HepG2 (cell line): ENCODE measurements around the gene SHANK3. TPM values are rescaled to one million over a fixed set of nuclear protein-coding genes. Genes with fewer than 3 reads are reported as not detected.

ENCODE experiments used
- HOXA3 ChIP-seq: sonication (generic); formaldehyde crosslinking; IDR thresholded peaks from 2 replicates; pipeline ENCODE4 v1.5.0; 2020; ENCODE audit warnings: missing genetic modification reagents
- MATR3 ChIP-seq: sonication (generic); formaldehyde crosslinking; IDR thresholded peaks from 2 replicates; pipeline ENCODE4 v1.4.0; 2020; ENCODE audit warnings: missing genetic modification reagents
- SRSF9 ChIP-seq: fragments of 200-400 bp; formaldehyde crosslinking; IDR thresholded peaks from 2 replicates; pipeline ENCODE4 v1.6.1; 2018; ENCODE audit warnings: borderline replicate concordance, mild to moderate bottlenecking, low read depth, low read length; ENCODE audit not compliant: insufficient read depth, poor library complexity, severe bottlenecking
- ZNF350 ChIP-seq: sonication (generic); formaldehyde crosslinking; IDR thresholded peaks from 2 replicates; pipeline ENCODE4 v1.4.0; 2020; ENCODE audit warnings: mild to moderate bottlenecking, low read depth, missing genetic modification reagents, borderline replicate concordance
- polyA plus RNA-seq, 8 experiments: library from polyadenylated mRNA; depleted of rRNA in 3 of 8; stranded (reverse) in 7 of 8; unstranded in 1 of 8; fragments of >200 nt; fragmentation: Illumina TruSeq in 4 of 8; extraction: Trizol in 4 of 8; gene quantifications; 2 replicates each; pipeline versions ENCODE4 v1.2.1 to v1.2.3, GENCODE V29; 2011 to 2016; ENCODE audit warnings: low read depth in 4 of 8, missing spikeins in 1 of 8, mixed read lengths in 1 of 8; ENCODE audit not compliant: insufficient read depth in 1 of 8
- total RNA-seq, 5 experiments: library from RNA; depleted of rRNA; stranded (reverse); fragments of >200 nt; fragmentation: Illumina TruSeq; extraction: Trizol; gene quantifications; 2 replicates each; pipeline ENCODE4 v1.2.3, GENCODE V29; 2016; ENCODE audit warnings: low read depth in 1 of 5
- TF ChIP-seq, protein P1 (sequence below): sonication (generic); formaldehyde crosslinking; IDR thresholded peaks from 2 replicates; pipeline ENCODE4 v1.5.1; 2020; ENCODE audit warnings: mild to moderate bottlenecking, missing genetic modification reagents, moderate library complexity
- TF ChIP-seq, protein P2 (sequence below): sonication (generic); formaldehyde crosslinking; IDR thresholded peaks from 2 replicates; pipeline ENCODE4 v1.4.0; 2020; ENCODE audit warnings: mild to moderate bottlenecking, missing genetic modification reagents

The SHANK3 gene
- total and polyA plus RNA-seq, 2 of the 13 experiments (the other 11 are each of a cell fraction or from before 2014, with no cell fraction given) = 2.9 to 4.6 TPM

DNA sequence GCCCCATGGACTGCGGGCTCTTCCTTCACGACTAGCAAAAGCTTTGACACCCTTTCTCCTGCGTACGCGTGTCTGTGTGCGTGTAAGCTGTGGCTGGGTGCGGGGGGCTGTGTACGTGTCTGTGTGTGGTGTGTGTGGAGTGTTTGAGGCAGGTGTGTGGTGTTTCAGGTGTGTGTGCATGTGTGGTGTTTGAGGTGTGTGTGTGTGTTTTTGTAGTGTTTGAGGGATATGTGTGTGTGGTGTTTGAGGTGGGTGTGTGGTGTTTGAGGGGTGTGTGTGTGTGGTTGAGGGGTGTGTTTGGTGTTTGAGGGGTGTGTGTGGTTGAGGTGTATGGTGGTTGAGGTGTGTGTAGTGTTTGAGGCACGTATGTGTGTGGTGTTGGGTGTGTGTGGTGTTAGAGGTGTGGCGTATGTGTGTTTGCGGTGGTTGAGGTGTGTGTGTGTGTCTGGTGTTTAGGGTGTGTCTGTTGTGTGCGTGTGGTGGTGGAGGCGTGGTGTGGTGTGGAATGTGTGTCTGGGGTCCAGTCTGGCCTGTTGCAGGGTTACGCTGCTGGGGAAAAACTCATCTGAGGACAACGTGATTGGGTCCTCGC lies 44.0 kb upstream of the SHANK3 start (continued):
- TF ChIP-seq, protein P1, sequence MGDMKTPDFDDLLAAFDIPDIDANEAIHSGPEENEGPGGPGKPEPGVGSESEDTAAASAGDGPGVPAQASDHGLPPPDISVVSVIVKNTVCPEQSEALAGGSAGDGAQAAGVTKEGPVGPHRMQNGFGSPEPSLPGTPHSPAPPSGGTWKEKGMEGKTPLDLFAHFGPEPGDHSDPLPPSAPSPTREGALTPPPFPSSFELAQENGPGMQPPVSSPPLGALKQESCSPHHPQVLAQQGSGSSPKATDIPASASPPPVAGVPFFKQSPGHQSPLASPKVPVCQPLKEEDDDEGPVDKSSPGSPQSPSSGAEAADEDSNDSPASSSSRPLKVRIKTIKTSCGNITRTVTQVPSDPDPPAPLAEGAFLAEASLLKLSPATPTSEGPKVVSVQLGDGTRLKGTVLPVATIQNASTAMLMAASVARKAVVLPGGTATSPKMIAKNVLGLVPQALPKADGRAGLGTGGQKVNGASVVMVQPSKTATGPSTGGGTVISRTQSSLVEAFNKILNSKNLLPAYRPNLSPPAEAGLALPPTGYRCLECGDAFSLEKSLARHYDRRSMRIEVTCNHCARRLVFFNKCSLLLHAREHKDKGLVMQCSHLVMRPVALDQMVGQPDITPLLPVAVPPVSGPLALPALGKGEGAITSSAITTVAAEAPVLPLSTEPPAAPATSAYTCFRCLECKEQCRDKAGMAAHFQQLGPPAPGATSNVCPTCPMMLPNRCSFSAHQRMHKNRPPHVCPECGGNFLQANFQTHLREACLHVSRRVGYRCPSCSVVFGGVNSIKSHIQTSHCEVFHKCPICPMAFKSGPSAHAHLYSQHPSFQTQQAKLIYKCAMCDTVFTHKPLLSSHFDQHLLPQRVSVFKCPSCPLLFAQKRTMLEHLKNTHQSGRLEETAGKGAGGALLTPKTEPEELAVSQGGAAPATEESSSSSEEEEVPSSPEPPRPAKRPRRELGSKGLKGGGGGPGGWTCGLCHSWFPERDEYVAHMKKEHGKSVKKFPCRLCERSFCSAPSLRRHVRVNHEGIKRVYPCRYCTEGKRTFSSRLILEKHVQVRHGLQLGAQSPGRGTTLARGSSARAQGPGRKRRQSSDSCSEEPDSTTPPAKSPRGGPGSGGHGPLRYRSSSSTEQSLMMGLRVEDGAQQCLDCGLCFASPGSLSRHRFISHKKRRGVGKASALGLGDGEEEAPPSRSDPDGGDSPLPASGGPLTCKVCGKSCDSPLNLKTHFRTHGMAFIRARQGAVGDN (CRISPR knock-in tag) = 0 out of 2 replicates have a peak, but pooled peaks have one; percentile 7
- TF ChIP-seq HOXA3 (CRISPR knock-in tag) = no peak
- TF ChIP-seq, protein P2, sequence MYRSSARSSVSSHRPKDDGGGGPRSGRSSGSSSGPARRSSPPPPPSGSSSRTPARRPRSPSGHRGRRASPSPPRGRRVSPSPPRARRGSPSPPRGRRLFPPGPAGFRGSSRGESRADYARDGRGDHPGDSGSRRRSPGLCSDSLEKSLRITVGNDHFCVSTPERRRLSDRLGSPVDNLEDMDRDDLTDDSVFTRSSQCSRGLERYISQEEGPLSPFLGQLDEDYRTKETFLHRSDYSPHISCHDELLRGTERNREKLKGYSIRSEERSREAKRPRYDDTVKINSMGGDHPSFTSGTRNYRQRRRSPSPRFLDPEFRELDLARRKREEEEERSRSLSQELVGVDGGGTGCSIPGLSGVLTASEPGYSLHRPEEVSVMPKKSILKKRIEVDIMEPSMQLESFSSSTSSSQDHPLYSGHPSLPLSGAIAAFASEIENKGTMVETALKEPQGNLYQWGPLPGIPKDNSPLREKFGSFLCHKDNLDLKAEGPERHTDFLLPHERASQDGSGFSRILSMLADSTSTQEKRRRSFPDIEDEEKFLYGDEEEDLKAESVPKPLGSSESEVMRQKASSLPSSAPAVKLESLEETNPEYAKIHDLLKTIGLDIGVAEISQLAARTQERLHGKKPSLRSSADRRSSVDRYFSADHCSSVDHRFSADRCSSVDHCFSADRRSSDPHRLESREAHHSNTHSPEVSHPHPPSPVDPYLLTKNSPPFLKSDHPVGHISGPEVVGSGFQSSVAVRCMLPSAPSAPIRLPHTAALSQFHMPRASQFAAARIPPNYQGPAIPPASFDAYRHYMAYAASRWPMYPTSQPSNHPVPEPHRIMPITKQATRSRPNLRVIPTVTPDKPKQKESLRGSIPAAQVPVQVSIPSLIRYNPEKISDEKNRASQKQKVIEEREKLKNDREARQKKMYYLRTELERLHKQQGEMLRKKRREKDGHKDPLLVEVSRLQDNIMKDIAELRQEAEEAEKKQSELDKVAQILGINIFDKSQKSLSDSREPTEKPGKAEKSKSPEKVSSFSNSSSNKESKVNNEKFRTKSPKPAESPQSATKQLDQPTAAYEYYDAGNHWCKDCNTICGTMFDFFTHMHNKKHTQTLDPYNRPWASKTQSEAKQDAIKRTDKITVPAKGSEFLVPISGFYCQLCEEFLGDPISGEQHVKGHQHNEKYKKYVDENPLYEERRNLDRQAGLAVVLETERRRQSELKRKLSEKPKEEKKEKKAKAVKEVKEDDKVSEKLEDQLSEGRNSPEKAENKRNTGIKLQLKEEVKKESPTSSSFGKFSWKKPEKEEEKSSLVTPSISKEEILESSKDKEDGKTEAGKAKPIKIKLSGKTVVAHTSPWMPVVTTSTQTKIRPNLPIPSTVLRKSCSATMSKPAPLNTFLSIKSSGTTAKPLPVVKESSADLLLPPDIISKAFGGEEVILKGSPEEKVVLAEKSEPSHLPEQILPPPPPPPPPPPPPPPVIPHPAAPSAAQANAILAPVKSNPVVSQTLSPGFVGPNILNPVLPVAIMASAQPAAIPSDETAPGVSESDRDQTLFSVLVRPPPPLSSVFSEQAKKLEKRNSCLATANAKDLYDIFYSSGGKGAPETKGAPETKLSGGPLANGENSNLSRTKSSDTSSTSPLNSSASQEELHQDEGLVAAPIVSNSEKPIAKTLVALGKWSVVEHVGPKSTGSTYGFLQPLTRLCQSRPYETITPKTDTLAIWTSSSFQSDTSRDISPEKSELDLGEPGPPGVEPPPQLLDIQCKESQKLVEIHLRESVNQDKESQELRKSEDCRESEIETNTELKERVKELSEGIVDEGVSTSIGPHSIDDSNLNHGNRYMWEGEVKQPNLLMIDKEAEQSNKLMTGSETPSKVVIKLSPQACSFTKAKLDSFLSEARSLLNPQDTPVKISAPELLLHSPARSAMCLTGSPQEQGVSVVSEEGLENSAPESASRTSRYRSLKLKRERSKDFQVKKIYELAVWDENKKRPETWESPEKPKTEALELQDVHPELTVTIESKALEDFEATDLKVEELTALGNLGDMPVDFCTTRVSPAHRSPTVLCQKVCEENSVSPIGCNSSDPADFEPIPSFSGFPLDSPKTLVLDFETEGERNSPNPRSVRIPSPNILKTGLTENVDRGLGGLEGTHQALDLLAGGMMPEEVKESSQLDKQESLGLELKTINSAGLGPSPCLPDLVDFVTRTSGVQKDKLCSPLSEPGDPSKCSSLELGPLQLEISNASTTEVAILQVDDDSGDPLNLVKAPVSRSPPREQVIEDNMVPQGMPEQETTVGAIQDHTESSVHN (CRISPR knock-in tag) = no peak
- TF ChIP-seq MATR3 (CRISPR knock-in tag) = no peak
- no peak for TF ChIP-seq SRSF9
- 0 out of 2 replicates have a peak, but pooled peaks have one; percentile 12 for TF ChIP-seq ZNF350 (CRISPR knock-in tag)
